NCI-H524 (cell line): Measurements from ENCODE around the gene PRPF38A.

Source experiments
- DNase-seq, 2 experiments: peaks; one replicate each; lab custom pipeline; 2025; lab: John Stamatoyannopoulos, UW

PRPF38A gene

GRCh38 chr1:52463891-52464290, 59.5 kb downstream of the PRPF38A start:
- DNase-seq = no peak

GRCh38 chr1:52469108-52469507, 64.7 kb downstream of the PRPF38A start:
- no peak for DNase-seq
